ENCODE results near the gene TMCO1. TPM values are rescaled to one million over a fixed set of nuclear protein-coding genes. Genes with fewer than 3 reads are reported as not detected.

The TMCO1 gene
- total and polyA plus RNA-seq, 11 donors: 27.4 to 102 (median 54.3) TPM

DNA sequence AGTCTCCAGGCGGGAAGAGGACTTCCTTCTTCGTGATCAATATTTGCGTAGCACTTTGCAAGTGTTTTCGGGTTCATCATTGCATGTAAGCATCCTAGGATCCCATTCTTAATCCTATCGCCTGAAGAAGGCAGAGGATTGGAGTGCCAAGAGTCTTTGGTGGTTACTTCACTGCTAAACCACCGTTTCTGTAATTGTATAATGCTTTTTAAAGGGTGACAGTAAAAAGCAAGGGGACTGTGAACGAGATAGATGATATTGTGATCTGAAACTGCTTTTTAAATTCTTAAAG lies 70.0 kb downstream of the TMCO1 start:
- no peak for TF ChIP-seq POLR2A (IDR thresholded peaks at IDR 0.05)
- TF ChIP-seq, protein P1, sequence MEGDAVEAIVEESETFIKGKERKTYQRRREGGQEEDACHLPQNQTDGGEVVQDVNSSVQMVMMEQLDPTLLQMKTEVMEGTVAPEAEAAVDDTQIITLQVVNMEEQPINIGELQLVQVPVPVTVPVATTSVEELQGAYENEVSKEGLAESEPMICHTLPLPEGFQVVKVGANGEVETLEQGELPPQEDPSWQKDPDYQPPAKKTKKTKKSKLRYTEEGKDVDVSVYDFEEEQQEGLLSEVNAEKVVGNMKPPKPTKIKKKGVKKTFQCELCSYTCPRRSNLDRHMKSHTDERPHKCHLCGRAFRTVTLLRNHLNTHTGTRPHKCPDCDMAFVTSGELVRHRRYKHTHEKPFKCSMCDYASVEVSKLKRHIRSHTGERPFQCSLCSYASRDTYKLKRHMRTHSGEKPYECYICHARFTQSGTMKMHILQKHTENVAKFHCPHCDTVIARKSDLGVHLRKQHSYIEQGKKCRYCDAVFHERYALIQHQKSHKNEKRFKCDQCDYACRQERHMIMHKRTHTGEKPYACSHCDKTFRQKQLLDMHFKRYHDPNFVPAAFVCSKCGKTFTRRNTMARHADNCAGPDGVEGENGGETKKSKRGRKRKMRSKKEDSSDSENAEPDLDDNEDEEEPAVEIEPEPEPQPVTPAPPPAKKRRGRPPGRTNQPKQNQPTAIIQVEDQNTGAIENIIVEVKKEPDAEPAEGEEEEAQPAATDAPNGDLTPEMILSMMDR (IDR thresholded peaks at IDR 0.05): no peak
- intact Hi-C loops (cut with DNase I): loop anchor here in 9 of 10 donors (2.0 to 10.0 kb wide), 8 partner anchors 64 to 101 kb away; partner anchors contain the start of genes MGST3 (in 6 of the 9) and TMCO1 (in 3 of the 9)
- H3K36me3 ChIP-seq: peaks cover 0 to 10% (median 0%) of the 10 kb centered on the region in 9 donors
- peak overlapping the region in 11 of 12 donors; percentile 88 to 98 (median 94) for H3K27ac ChIP-seq
- H3K27me3 ChIP-seq: no peaks in the 10 kb centered on the region
- DNase-seq (no peak), ATAC-seq (no peak)
- no peaks in the 10 kb centered on the region for H3K9me3 ChIP-seq
- WGBS, 4 donors: 0 to 1% (median 1%) methylated on average over 7 of the region's 7 CpGs
- peaks cover 0 to 31% (median 19%) of the 10 kb centered on the region in 12 donors for H3K4me1 ChIP-seq
- peak overlapping the region; percentile 41 to 89 (median 70) for H3K4me3 ChIP-seq

- TF ChIP-seq, protein P1 (IDR thresholded peaks at IDR 0.05): peak in 9 of 12 donors; percentile 7 to 52 (median 41)
- TF ChIP-seq POLR2A (IDR thresholded peaks at IDR 0.05): peak in 1 of 2 donors; percentile 87
- intact Hi-C loops (cut with DNase I): loop anchor here in 9 of 10 donors (1.0 to 10.0 kb wide), 10 partner anchors 63 to 101 kb away; partner anchors contain the start of genes MGST3 (in 7 of the 9) and TMCO1 (in 4 of the 9)
- peak within 1 kb of the TSS; percentile 80 to 98 (median 94) for H3K27ac ChIP-seq
- peaks cover 0 to 10% (median 0%) of the 10 kb centered on the region in 9 donors for H3K36me3 ChIP-seq
- peak; percentile 94 to 98 (median 96) for ATAC-seq
- no peaks in the 10 kb centered on the region for H3K9me3 ChIP-seq
- peak; percentile 89 to 95 (median 92) for DNase-seq
- H3K27me3 ChIP-seq: no peaks in the 10 kb centered on the region
- H3K4me1 ChIP-seq: peaks cover 0 to 31% (median 19%) of the 10 kb centered on the region in 12 donors
- WGBS, 4 donors: 1 to 2% (median 1%) methylated on average over 22 to 65 of the region's 65 CpGs
- H3K4me3 ChIP-seq: peak within 1 kb of the TSS; percentile 41 to 89 (median 70)
Observed at GRCh38 chr1:165697881-165698760, 70.5 kb downstream of the TMCO1 start, which contains the start of gene ALDH9A1. Gene ALDH9A1 (minus strand): TSS chr1:165698562. CDS start chr1:165698558, 4 bp downstream.

- H3K36me3 ChIP-seq: peaks cover 0 to 10% (median 0%) of the 10 kb centered on the region in 9 donors
- H3K9me3 ChIP-seq: no peaks in the 10 kb centered on the region
- peak overlapping the region; percentile 41 to 89 (median 70) for H3K4me3 ChIP-seq
- TF ChIP-seq, protein P1 (IDR thresholded peaks at IDR 0.05): peak in 1 of 12 donors; percentile 11
- TF ChIP-seq POLR2A (IDR thresholded peaks at IDR 0.05): no peak
- 44 to 52% (median 47%) methylated on average over 8 of the region's 8 CpGs for WGBS, 4 donors
- intact Hi-C loops (cut with DNase I): loop anchor here in 9 of 10 donors (1.0 to 10.0 kb wide), 9 partner anchors 63 to 100 kb away; partner anchors contain the start of genes MGST3 (in 6 of the 9) and TMCO1 (in 2 of the 9)
- peak overlapping the region in 11 of 12 donors; percentile 88 to 98 (median 94) for H3K27ac ChIP-seq
- H3K4me1 ChIP-seq: peaks cover 0 to 31% (median 19%) of the 10 kb centered on the region in 12 donors
- DNase-seq: no peak
- no peaks in the 10 kb centered on the region for H3K27me3 ChIP-seq
- ATAC-seq: no peak
Observed at GRCh38 chr1:165697491-165697880, 71.2 kb downstream of the TMCO1 start.

Data from heart left ventricle (tissue), 16 donors.